HFFc6 (cell line): ENCODE results near the gene MBNL2. TPM values are rescaled to one million over a fixed set of nuclear protein-coding genes. Genes with fewer than 3 reads are reported as not detected.

ENCODE experiments used
- DNase-seq: peaks from one replicate; pipeline ENCODE4 v3.0.0-alpha.2; 2018
- H3K27ac Mint-ChIP-seq: 2 replicates; pipeline ENCODE4 v1.8.0; 2020; ENCODE audit warnings: mild to moderate bottlenecking, mixed read lengths
- H3K27me3 Mint-ChIP-seq: 2 replicates; pipeline ENCODE4 v1.8.0; 2021; ENCODE audit warnings: mild to moderate bottlenecking, moderate library complexity, mixed read lengths; ENCODE audit not compliant: insufficient read depth
- H3K36me3 Mint-ChIP-seq: 2 replicates; pipeline ENCODE4 v1.8.0; 2021; ENCODE audit warnings: low read depth, mixed read lengths
- H3K4me1 Mint-ChIP-seq: 2 replicates; pipeline ENCODE4 v1.8.0; 2020; ENCODE audit warnings: low read depth, mixed read lengths
- H3K4me3 Mint-ChIP-seq: 2 replicates; pipeline ENCODE4 v1.8.0; 2020; ENCODE audit warnings: mild to moderate bottlenecking, moderate library complexity, mixed read lengths
- H3K9me3 Mint-ChIP-seq: 2 replicates; pipeline ENCODE4 v1.8.0; 2020; ENCODE audit warnings: mild to moderate bottlenecking, mixed read lengths
- CTCF ChIP-seq: fragments of 200-600 bp; sonication (generic); IDR thresholded peaks from 2 replicates; pipeline ENCODE4 v1.5.0; 2021; ENCODE audit warnings: antibody characterized with exemption, mild to moderate bottlenecking
- total RNA-seq, 6 experiments: library from RNA; stranded (reverse); fragmentation: NEBNext Ultra II Directional; extraction: Animal tissue kit (Norgen Biotek cat#: 25700); gene quantifications; 2 replicates in 1 of 6; 3 replicates in 5 of 6; pipeline ENCODE4 v1.2.3, GENCODE V29; 2021

The MBNL2 gene
- total RNA-seq, 6 experiments from 2014 or later, result 78.5 to 138 (median 99.8) TPM

GRCh38 chr13:97414392-97414791 is 192.3 kb downstream of the MBNL2 start:
- no peak overlapping the region for H3K4me3 Mint-ChIP-seq
- no peaks in the 10 kb centered on the region for H3K9me3 Mint-ChIP-seq
- no peak for DNase-seq
- peaks cover 4% of the 10 kb centered on the region; the same call in 1 of the 2 replicates for H3K27me3 Mint-ChIP-seq
- no peaks in the 10 kb centered on the region for H3K4me1 Mint-ChIP-seq
- no peak for TF ChIP-seq CTCF
- no peak overlapping the region for H3K27ac Mint-ChIP-seq
- H3K36me3 Mint-ChIP-seq, result no peaks in the 10 kb centered on the region

- no peak overlapping the region for H3K27ac Mint-ChIP-seq
- peaks cover 4% of the 10 kb centered on the region; the same call in 1 of the 2 replicates for H3K27me3 Mint-ChIP-seq
- TF ChIP-seq CTCF, result no peak
Measured at GRCh38 chr13:97417698-97418097, 195.6 kb downstream of the MBNL2 start.

GRCh38 chr13:97422118-97423054 is 200.3 kb downstream of the MBNL2 start:
- no peak overlapping the region for H3K4me3 Mint-ChIP-seq
- TF ChIP-seq CTCF, result no peak
- H3K27ac Mint-ChIP-seq, result no peak overlapping the region
- H3K9me3 Mint-ChIP-seq, result no peaks in the 10 kb centered on the region
- peaks cover 6% of the 10 kb centered on the region; the same call in 1 of the 2 replicates for H3K27me3 Mint-ChIP-seq
- DNase-seq, result no peak
- H3K36me3 Mint-ChIP-seq, result no peaks in the 10 kb centered on the region
- no peaks in the 10 kb centered on the region for H3K4me1 Mint-ChIP-seq

More at GRCh38 chr13:97417698-97418097, 195.6 kb downstream of the MBNL2 start:
- Mint-ChIP-seq H3K9me3 (no peaks in the 10 kb centered on the region), H3K36me3 (no peaks in the 10 kb centered on the region), H3K4me1 (no peaks in the 10 kb centered on the region), H3K4me3 (no peak overlapping the region)
- DNase-seq, result no peak

- Mint-ChIP-seq H3K27ac (no peak overlapping the region), H3K36me3 (no peaks in the 10 kb centered on the region), H3K4me1 (no peaks in the 10 kb centered on the region), H3K4me3 (no peak overlapping the region), H3K27me3 (peaks cover 6% of the 10 kb centered on the region; the same call in 1 of the 2 replicates), H3K9me3 (no peaks in the 10 kb centered on the region)
- TF ChIP-seq CTCF, result no peak
- DNase-seq, result no peak
Measured at GRCh38 chr13:97423300-97424045, 201.3 kb downstream of the MBNL2 start.

- Mint-ChIP-seq H3K27ac (no peak overlapping the region), H3K4me3 (no peak overlapping the region), H3K27me3 (peaks cover 4% of the 10 kb centered on the region; the same call in 1 of the 2 replicates), H3K9me3 (no peaks in the 10 kb centered on the region), H3K4me1 (peaks cover 13% of the 10 kb centered on the region), H3K36me3 (no peaks in the 10 kb centered on the region)
- no peak for DNase-seq
- no peak for TF ChIP-seq CTCF
Measured at GRCh38 chr13:97425590-97425989, 203.5 kb downstream of the MBNL2 start.
